SK-N-SH treated with all-trans-retinoic acid at 6 μM for 48 hours (cell line): Measurements from ENCODE around the gene CD14.

Source experiments
- ATAC-seq: fragments of 200-7000 bp; cut with Tn5 transposase; 3 replicates; pipeline ENCODE4 v1.9.1; 2020; ENCODE audit warnings: mild to moderate bottlenecking, moderate library complexity
- ARNTL ChIP-seq: fragments of 450-650 bp; formaldehyde crosslinking; IDR thresholded peaks from 2 replicates; pipeline ENCODE4 v1.5.0; 2020; ENCODE audit warnings: low read depth, mild to moderate bottlenecking, moderate library complexity, borderline replicate concordance
- BACH2 ChIP-seq: fragments of 250-450 bp; sonication (Bioruptor Pico); IDR thresholded peaks from 2 replicates; pipeline ENCODE4 v1.9.0; 2021; ENCODE audit warnings: mild to moderate bottlenecking, borderline replicate concordance
- CREB5 ChIP-seq: fragments of 250-450 bp; sonication (Bioruptor Pico); IDR thresholded peaks from 2 replicates; pipeline ENCODE4 v1.5.1; 2020; ENCODE audit warnings: low read depth, mild to moderate bottlenecking, moderate library complexity
- ESRRG ChIP-seq: fragments of 250-450 bp; sonication (Bioruptor Pico); IDR thresholded peaks from 2 replicates; pipeline ENCODE4 v1.6.1; 2021; ENCODE audit warnings: mild to moderate bottlenecking
- GLIS3 ChIP-seq: fragments of 250-450 bp; sonication (Bioruptor Pico); IDR thresholded peaks from 2 replicates; pipeline ENCODE4 v1.5.0; 2020; ENCODE audit warnings: mild to moderate bottlenecking, moderate library complexity
- ISL1 ChIP-seq: fragments of 250-450 bp; sonication (Bioruptor Pico); IDR thresholded peaks from 2 replicates; pipeline ENCODE4 v2.1.2; 2022; ENCODE audit warnings: mild to moderate bottlenecking, moderate library complexity
- OSR1 ChIP-seq: fragments of 250-450 bp; sonication (Bioruptor Pico); IDR thresholded peaks from 2 replicates; pipeline ENCODE4 v1.8.0; 2022; ENCODE audit warnings: moderate library complexity, mild to moderate bottlenecking, inconsistent platforms
- PATZ1 ChIP-seq: fragments of 250-450 bp; sonication (Bioruptor Pico); IDR thresholded peaks from 2 replicates; pipeline ENCODE4 v1.8.0; 2020; ENCODE audit warnings: mild to moderate bottlenecking, moderate library complexity, borderline replicate concordance
- PPARA ChIP-seq: fragments of 250-450 bp; sonication (Bioruptor Pico); IDR thresholded peaks from 2 replicates; pipeline ENCODE4 v1.5.0; 2020; ENCODE audit warnings: mild to moderate bottlenecking, borderline replicate concordance
- RARB ChIP-seq: fragments of 250-450 bp; sonication (Bioruptor Pico); IDR thresholded peaks from 2 replicates; pipeline ENCODE4 v1.8.0; 2021; ENCODE audit warnings: mild to moderate bottlenecking, moderate library complexity
- SNAI2 ChIP-seq: fragments of 250-450 bp; sonication (Bioruptor Pico); IDR thresholded peaks from 2 replicates; pipeline ENCODE4 v1.5.0; 2020; ENCODE audit warnings: mild to moderate bottlenecking, moderate library complexity
- TCF4 ChIP-seq: fragments of 250-450 bp; sonication (Bioruptor Pico); IDR thresholded peaks from 2 replicates; pipeline ENCODE4 v1.8.0; 2021; ENCODE audit warnings: mild to moderate bottlenecking, moderate library complexity, borderline replicate concordance
- TOX ChIP-seq: fragments of 250-450 bp; sonication (Bioruptor Pico); IDR thresholded peaks from 2 replicates; pipeline ENCODE4 v1.8.0; 2021; ENCODE audit warnings: mild to moderate bottlenecking, moderate library complexity, borderline replicate concordance
- ZC3H10 ChIP-seq: fragments of 250-450 bp; sonication (Bioruptor Pico); IDR thresholded peaks from 2 replicates; pipeline ENCODE4 v1.5.1; 2021; ENCODE audit warnings: mild to moderate bottlenecking, moderate library complexity
- ZFP3 ChIP-seq: fragments of 250-450 bp; sonication (Bioruptor Pico); IDR thresholded peaks from 2 replicates; pipeline ENCODE4 v1.5.0; 2020; ENCODE audit warnings: mild to moderate bottlenecking, moderate library complexity
- ZNF565 ChIP-seq: fragments of 450-650 bp; formaldehyde crosslinking; conservative IDR thresholded peaks from 2 replicates; pipeline ENCODE4 v1.5.0; 2020; ENCODE audit warnings: low read depth, mild to moderate bottlenecking, moderate library complexity
- ZNF70 ChIP-seq: fragments of 450-650 bp; formaldehyde crosslinking; IDR thresholded peaks from 2 replicates; pipeline ENCODE4 v1.5.0; 2020; ENCODE audit warnings: mild to moderate bottlenecking, moderate library complexity
- TF ChIP-seq, protein P1 (sequence below): fragments of 250-450 bp; sonication (Bioruptor Pico); IDR thresholded peaks from 2 replicates; pipeline ENCODE4 v1.5.1; 2021; ENCODE audit warnings: mild to moderate bottlenecking, moderate library complexity
- TF ChIP-seq, protein P2 (sequence below): fragments of 250-450 bp; sonication (Bioruptor Pico); IDR thresholded peaks from 2 replicates; pipeline ENCODE4 v1.8.0; 2021; ENCODE audit warnings: low read depth, mild to moderate bottlenecking, moderate library complexity, borderline replicate concordance
- TF ChIP-seq, protein P3 (sequence below): fragments of 250-450 bp; sonication (Bioruptor Pico); IDR thresholded peaks from 2 replicates; pipeline ENCODE4 v1.5.0; 2020; ENCODE audit warnings: mild to moderate bottlenecking, moderate library complexity

Gene CD14

DNA sequence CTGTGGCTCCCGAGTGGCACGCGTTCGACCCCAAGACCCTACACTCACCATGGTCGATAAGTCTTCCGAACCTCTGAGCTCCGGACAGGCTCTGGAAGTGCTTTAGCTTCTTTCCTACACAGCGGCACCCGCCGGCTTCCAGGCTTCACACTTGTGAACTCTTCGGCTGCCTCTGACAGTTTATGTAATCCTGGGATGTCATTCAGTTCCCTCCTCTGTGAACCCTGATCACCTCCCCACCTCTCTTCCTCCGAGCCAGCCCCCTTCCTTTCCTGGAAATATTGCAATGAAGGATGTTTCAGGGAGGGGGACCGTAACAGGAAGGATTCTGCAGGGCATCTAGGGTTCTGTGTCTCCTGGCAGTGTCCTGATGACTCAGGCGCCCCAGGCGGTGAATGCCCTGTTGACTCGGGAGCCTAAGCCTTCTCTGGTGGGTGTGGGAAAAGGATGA lies at the start of gene CD14:
Gene CD14 (minus strand): TSS at position 155 of the 451 bp plus-strand sequence. CDS start 104 bp downstream, at position 51.
- TF ChIP-seq TCF4 (CRISPR knock-in tag), result no peak
- TF ChIP-seq ZNF565, result no peak
- TF ChIP-seq RARB (CRISPR knock-in tag), result no peak
- no peak for TF ChIP-seq ZC3H10
- no peak for ATAC-seq

DNA sequence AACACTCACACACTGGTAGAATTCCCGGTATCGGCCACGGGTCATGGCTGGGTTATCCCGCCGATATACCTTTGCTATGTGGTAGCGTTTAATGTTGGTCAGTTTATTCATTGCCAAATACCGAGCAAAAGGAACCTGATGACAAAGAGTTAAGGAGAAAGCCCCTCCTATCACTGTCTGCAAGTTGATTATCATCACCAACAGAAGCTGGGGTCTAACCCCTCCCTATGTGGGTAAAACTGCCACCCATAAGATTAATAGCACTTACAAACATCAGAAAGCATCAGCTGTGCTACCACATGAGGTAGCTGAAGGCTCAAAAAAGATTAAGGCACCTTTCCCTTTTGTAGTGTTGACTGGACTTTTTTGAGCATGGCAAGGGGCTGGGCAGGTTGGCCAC lies 46.0 kb upstream of the CD14 start:
- TF ChIP-seq OSR1 (no peak), ZC3H10 (no peak), ZNF565 (no peak), ESRRG (no peak), PPARA (no peak), ZFP3 (CRISPR knock-in tag) (no peak), CREB5 (CRISPR knock-in tag) (no peak), BACH2 (CRISPR knock-in tag) (no peak), TOX (CRISPR knock-in tag) (no peak), ZNF70 (CRISPR knock-in tag) (no peak), GLIS3 (CRISPR knock-in tag) (no peak), TCF4 (CRISPR knock-in tag) (no peak), PATZ1 (CRISPR knock-in tag) (no peak), ISL1 (CRISPR knock-in tag) (no peak), ARNTL (CRISPR knock-in tag) (no peak)
- TF ChIP-seq, protein P1, sequence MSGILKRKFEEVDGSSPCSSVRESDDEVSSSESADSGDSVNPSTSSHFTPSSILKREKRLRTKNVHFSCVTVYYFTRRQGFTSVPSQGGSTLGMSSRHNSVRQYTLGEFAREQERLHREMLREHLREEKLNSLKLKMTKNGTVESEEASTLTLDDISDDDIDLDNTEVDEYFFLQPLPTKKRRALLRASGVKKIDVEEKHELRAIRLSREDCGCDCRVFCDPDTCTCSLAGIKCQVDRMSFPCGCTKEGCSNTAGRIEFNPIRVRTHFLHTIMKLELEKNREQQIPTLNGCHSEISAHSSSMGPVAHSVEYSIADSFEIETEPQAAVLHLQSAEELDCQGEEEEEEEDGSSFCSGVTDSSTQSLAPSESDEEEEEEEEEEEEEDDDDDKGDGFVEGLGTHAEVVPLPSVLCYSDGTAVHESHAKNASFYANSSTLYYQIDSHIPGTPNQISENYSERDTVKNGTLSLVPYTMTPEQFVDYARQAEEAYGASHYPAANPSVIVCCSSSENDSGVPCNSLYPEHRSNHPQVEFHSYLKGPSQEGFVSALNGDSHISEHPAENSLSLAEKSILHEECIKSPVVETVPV, result no peak
- TF ChIP-seq, protein P2, sequence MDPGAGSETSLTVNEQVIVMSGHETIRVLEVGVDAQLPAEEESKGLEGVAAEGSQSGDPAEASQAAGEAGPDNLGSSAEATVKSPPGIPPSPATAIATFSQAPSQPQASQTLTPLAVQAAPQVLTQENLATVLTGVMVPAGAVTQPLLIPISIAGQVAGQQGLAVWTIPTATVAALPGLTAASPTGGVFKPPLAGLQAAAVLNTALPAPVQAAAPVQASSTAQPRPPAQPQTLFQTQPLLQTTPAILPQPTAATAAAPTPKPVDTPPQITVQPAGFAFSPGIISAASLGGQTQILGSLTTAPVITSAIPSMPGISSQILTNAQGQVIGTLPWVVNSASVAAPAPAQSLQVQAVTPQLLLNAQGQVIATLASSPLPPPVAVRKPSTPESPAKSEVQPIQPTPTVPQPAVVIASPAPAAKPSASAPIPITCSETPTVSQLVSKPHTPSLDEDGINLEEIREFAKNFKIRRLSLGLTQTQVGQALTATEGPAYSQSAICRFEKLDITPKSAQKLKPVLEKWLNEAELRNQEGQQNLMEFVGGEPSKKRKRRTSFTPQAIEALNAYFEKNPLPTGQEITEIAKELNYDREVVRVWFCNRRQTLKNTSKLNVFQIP (CRISPR knock-in tag), result no peak
- ATAC-seq, result no peak

DNA sequence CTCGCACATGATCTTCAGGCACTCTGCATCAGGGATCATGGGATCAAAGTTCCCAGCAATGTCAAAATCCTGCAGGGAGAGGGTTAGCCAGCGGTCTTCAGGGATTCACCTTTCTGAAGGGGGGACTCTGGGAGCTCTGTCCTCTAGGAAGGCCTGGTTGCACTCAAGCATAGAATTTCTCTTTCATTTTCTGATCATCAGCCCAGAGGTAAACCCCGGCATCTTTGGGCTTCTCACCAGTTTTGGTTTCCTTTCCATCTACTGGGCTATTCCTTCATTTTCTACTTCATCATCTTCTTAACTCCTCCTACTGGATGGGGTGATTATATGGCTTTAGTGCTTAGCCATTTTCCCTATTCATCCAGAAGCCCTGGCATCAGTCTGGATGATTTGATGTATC lies 45.0 kb upstream of the CD14 start:
- TF ChIP-seq ZFP3 (CRISPR knock-in tag), result no peak
- TF ChIP-seq TCF4 (CRISPR knock-in tag), result no peak
- TF ChIP-seq SNAI2 (CRISPR knock-in tag), result no peak
- no peak for TF ChIP-seq CREB5 (CRISPR knock-in tag)
- TF ChIP-seq, protein P3, sequence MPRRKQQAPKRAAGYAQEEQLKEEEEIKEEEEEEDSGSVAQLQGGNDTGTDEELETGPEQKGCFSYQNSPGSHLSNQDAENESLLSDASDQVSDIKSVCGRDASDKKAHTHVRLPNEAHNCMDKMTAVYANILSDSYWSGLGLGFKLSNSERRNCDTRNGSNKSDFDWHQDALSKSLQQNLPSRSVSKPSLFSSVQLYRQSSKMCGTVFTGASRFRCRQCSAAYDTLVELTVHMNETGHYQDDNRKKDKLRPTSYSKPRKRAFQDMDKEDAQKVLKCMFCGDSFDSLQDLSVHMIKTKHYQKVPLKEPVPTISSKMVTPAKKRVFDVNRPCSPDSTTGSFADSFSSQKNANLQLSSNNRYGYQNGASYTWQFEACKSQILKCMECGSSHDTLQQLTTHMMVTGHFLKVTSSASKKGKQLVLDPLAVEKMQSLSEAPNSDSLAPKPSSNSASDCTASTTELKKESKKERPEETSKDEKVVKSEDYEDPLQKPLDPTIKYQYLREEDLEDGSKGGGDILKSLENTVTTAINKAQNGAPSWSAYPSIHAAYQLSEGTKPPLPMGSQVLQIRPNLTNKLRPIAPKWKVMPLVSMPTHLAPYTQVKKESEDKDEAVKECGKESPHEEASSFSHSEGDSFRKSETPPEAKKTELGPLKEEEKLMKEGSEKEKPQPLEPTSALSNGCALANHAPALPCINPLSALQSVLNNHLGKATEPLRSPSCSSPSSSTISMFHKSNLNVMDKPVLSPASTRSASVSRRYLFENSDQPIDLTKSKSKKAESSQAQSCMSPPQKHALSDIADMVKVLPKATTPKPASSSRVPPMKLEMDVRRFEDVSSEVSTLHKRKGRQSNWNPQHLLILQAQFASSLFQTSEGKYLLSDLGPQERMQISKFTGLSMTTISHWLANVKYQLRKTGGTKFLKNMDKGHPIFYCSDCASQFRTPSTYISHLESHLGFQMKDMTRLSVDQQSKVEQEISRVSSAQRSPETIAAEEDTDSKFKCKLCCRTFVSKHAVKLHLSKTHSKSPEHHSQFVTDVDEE (CRISPR knock-in tag), result no peak

More for the DNA sequence above, 45.0 kb upstream of the CD14 start:
- no peak for ATAC-seq
